AG20443 (cell line): ENCODE results near the gene MNAT1.

Source experiments
- DNase-seq: peaks from one replicate; pipeline ENCODE4 v3.0.0; 2012; ENCODE audit warnings: low spot score, mixed read lengths

The MNAT1 gene

GRCh38 chr14:60968099-60968498 is 233.5 kb downstream of the MNAT1 start:
- DNase-seq = no peak

GRCh38 chr14:60968671-60969070 is 234.1 kb downstream of the MNAT1 start:
- DNase-seq = no peak

GRCh38 chr14:60970146-60970545 is 235.6 kb downstream of the MNAT1 start:
- no peak for DNase-seq

- DNase-seq = no peak
These were observed 236.7 kb downstream of the MNAT1 start for GRCh38 chr14:60971271-60971670.

GRCh38 chr14:60972295-60972694 is 237.7 kb downstream of the MNAT1 start:
- DNase-seq = no peak

- DNase-seq = no peak
These were observed 238.5 kb downstream of the MNAT1 start for GRCh38 chr14:60973070-60973469.

GRCh38 chr14:60974090-60974651 is 239.6 kb downstream of the MNAT1 start:
- DNase-seq = no peak

GRCh38 chr14:60975551-60975950 is 241.0 kb downstream of the MNAT1 start:
- DNase-seq = no peak

GRCh38 chr14:60977847-60978246 is 243.3 kb downstream of the MNAT1 start:
- no peak for DNase-seq

GRCh38 chr14:60980811-60981632 is 246.5 kb downstream of the MNAT1 start, which contains the start of the genes SLC38A6 and TRMT5:
Gene SLC38A6 (plus strand): TSS chr14:60981245. CDS start chr14:60981278, 33 bp downstream.
Gene TRMT5 (minus strand): TSS chr14:60981079. CDS start chr14:60980973, 106 bp downstream.
- DNase-seq = peak; percentile 96

GRCh38 chr14:60981633-60982455 is 247.3 kb downstream of the MNAT1 start:
- peak; percentile 55 for DNase-seq

- DNase-seq = no peak
These were observed 249.6 kb downstream of the MNAT1 start for GRCh38 chr14:60984196-60984595.

GRCh38 chr14:60986500-60986899 is 251.9 kb downstream of the MNAT1 start:
- no peak for DNase-seq

- DNase-seq = peak; percentile 61
These were observed 255.0 kb downstream of the MNAT1 start for GRCh38 chr14:60989599-60989998.

- DNase-seq = no peak
These were observed 264.1 kb downstream of the MNAT1 start for GRCh38 chr14:60998617-60999016.

GRCh38 chr14:60999536-60999935 is 265.0 kb downstream of the MNAT1 start:
- DNase-seq = no peak

- DNase-seq = peak; percentile 22
These were observed 269.0 kb downstream of the MNAT1 start for GRCh38 chr14:61003571-61003970.

GRCh38 chr14:61019537-61019936 is 285.0 kb downstream of the MNAT1 start:
- no peak for DNase-seq
